CD14-positive monocyte (primary cell): Measurements from ENCODE around the gene COQ2. TPM values are rescaled to one million over a fixed set of nuclear protein-coding genes. Genes with fewer than 3 reads are reported as not detected.

ENCODE experiments used
- DNase-seq, 3 donors: peaks; one replicate each; pipeline ENCODE4 v3.0.0-alpha.2; 2011 to 2022
- H2AFZ ChIP-seq: 2 replicates; pipeline ENCODE4 v1.6.0; 2012; ENCODE audit warnings: mild to moderate bottlenecking, low read depth, low read length, inconsistent platforms; ENCODE audit not compliant: insufficient read depth, poor library complexity, severe bottlenecking
- H3K27ac ChIP-seq, 2 donors: 1 replicate in 1 of 2; 2 replicates in 1 of 2; pipeline ENCODE4 v1.5.1; 2012 to 2013; ENCODE audit warnings: low read length in 2 of 2, control low read depth in 1 of 2, inconsistent platforms in 1 of 2, low read depth in 1 of 2, mild to moderate bottlenecking in 1 of 2
- H3K27me3 ChIP-seq, 2 donors: one replicate each; pipeline versions ENCODE4 v1.6.0 to v1.6.1; 2011 to 2013; ENCODE audit warnings: low read length in 2 of 2; ENCODE audit not compliant: control insufficient read depth in 2 of 2, insufficient read depth in 2 of 2
- H3K36me3 ChIP-seq, 2 donors: replicated peaks in 1 of 2; 1 replicate in 1 of 2; 2 replicates in 1 of 2; pipeline versions ENCODE4 v1.5.1 to v1.6.1; 2012 to 2013; ENCODE audit warnings: low read length in 2 of 2, control low read depth in 1 of 2, inconsistent platforms in 1 of 2, mild to moderate bottlenecking in 1 of 2; ENCODE audit not compliant: insufficient read depth in 2 of 2, control insufficient read depth in 1 of 2
- H3K4me1 ChIP-seq, 2 donors: 1 replicate in 1 of 2; 2 replicates in 1 of 2; pipeline versions ENCODE4 v1.5.1 to v1.6.1; 2012 to 2013; ENCODE audit warnings: low read length in 2 of 2, control low read depth in 1 of 2, inconsistent platforms in 1 of 2, mild to moderate bottlenecking in 1 of 2, moderate library complexity in 1 of 2; ENCODE audit not compliant: insufficient read depth in 2 of 2, control insufficient read depth in 1 of 2
- H3K4me2 ChIP-seq: replicated peaks from 2 replicates; pipeline ENCODE3; 2012; ENCODE audit warnings: low read length, moderate library complexity, mild to moderate bottlenecking; ENCODE audit not compliant: poor library complexity, severe bottlenecking; ENCODE audit errors: extremely low read depth
- H3K4me3 ChIP-seq, 3 experiments: fragments of 200-600 bp in 1 of 3; sonication (generic) in 1 of 3; replicated peaks in 1 of 3; 1 replicate in 2 of 3; 2 replicates in 1 of 3; pipeline ENCODE4 v1.5.1; 2011 to 2013; ENCODE audit warnings: low read length in 3 of 3, mild to moderate bottlenecking in 3 of 3, control low read depth in 2 of 3, low read depth in 2 of 3, inconsistent platforms in 1 of 3, moderate library complexity in 1 of 3
- H3K79me2 ChIP-seq: 2 replicates; pipeline ENCODE4 v1.6.0; 2012; ENCODE audit warnings: mild to moderate bottlenecking, control low read depth, inconsistent platforms, low read length, moderate library complexity; ENCODE audit not compliant: insufficient read depth
- H3K9ac ChIP-seq: 2 replicates; pipeline ENCODE4 v1.6.0; 2017; ENCODE audit warnings: low read length, mild to moderate bottlenecking; ENCODE audit not compliant: insufficient read depth, poor library complexity, severe bottlenecking
- H3K9me3 ChIP-seq, 2 donors: replicated peaks in 1 of 2; 1 replicate in 1 of 2; 2 replicates in 1 of 2; pipeline versions ENCODE4 v1.5.1 to v1.6.1; 2012 to 2013; ENCODE audit warnings: low read length in 2 of 2, control low read depth in 1 of 2; ENCODE audit not compliant: control insufficient read depth in 1 of 2, insufficient read depth in 1 of 2
- H4K20me1 ChIP-seq: 2 replicates; pipeline ENCODE4 v1.6.0; 2012; ENCODE audit warnings: mild to moderate bottlenecking, low read length, control low read depth, moderate library complexity; ENCODE audit not compliant: insufficient read depth
- H3K27ac Mint-ChIP-seq, 7 donors: one replicate each; pipeline ENCODE4 v1.8.0; 2020; ENCODE audit warnings: mild to moderate bottlenecking in 7 of 7, mixed read lengths in 7 of 7, moderate library complexity in 6 of 7, inconsistent platforms in 2 of 7
- H3K27me3 Mint-ChIP-seq, 3 donors: one replicate each; pipeline ENCODE4 v1.8.0; 2021 to 2022; ENCODE audit warnings: low read depth in 3 of 3, mild to moderate bottlenecking in 3 of 3, mixed read lengths in 3 of 3, moderate library complexity in 3 of 3, inconsistent platforms in 1 of 3
- H3K36me3 Mint-ChIP-seq, 2 donors: one replicate each; pipeline ENCODE4 v1.8.0; 2020; ENCODE audit warnings: mixed read lengths in 2 of 2, inconsistent platforms in 1 of 2, mild to moderate bottlenecking in 1 of 2
- H3K4me1 Mint-ChIP-seq: one replicate; pipeline ENCODE4 v1.8.0; 2020; ENCODE audit warnings: mild to moderate bottlenecking, mixed read lengths
- H3K4me3 Mint-ChIP-seq, 2 donors: one replicate each; pipeline ENCODE4 v1.8.0; 2020; ENCODE audit warnings: mild to moderate bottlenecking in 2 of 2, mixed read lengths in 2 of 2, moderate library complexity in 1 of 2
- H3K9me3 Mint-ChIP-seq, 7 donors: one replicate each; pipeline ENCODE4 v1.8.0; 2020 to 2022; ENCODE audit warnings: mixed read lengths in 7 of 7, mild to moderate bottlenecking in 6 of 7, moderate library complexity in 6 of 7, inconsistent platforms in 2 of 7
- CTCF ChIP-seq: fragments of 200-600 bp; IDR thresholded peaks from one replicate; pipeline ENCODE4 v1.8.0; 2022; ENCODE audit warnings: antibody characterized with exemption, mild to moderate bottlenecking
- WGBS: methylation state at CpG from one replicate; pipeline ENCODE4 v1.1.5; 2013; ENCODE audit warnings: missing lambda C conversion rate; ENCODE audit not compliant: insufficient coverage; 5-methylcytosine and 5-hydroxymethylcytosine counted together
- intact Hi-C, 2 donors: fragments of 100-400 bp; cut with micrococcal nuclease; formaldehyde crosslinking; loops; one replicate each; pipeline versions ENCODE4 v1.15.0 to v1.15.1; 2023
- polyA plus RNA-seq, 3 donors: library from polyadenylated mRNA; depleted of rRNA in 1 of 3; unstranded in 2 of 3; stranded (reverse) in 1 of 3; fragments of 300-500 nt in 2 of 3; fragments of >200 nt in 1 of 3; fragmentation: Illumina TruSeq in 2 of 3; gene quantifications; 1 replicate in 2 of 3; 2 replicates in 1 of 3; pipeline ENCODE4 v1.2.3, GENCODE V29; 2012 to 2021

The COQ2 gene
- polyA plus RNA-seq, 3 donors: 14.7 to 48.6 (median 40.7) TPM

- peaks cover 14% of the 10 kb centered on the region for H3K4me1 Mint-ChIP-seq
- peaks cover 71 to 92% of the 10 kb centered on the region in 2 donors for H3K36me3 ChIP-seq
- no peak for TF ChIP-seq CTCF
- no peaks in the 10 kb centered on the region for H3K27me3 Mint-ChIP-seq
- no peaks in the 10 kb centered on the region for H3K9me3 Mint-ChIP-seq
- peak; percentile 19 to 50 (median 34) for DNase-seq
- no peaks in the 10 kb centered on the region for H3K9me3 ChIP-seq
- H3K4me3 Mint-ChIP-seq: no peak overlapping the region
- H3K4me2 ChIP-seq: no peak overlapping the region
- peak overlapping the region in 1 of 2 donors; percentile 51 for H3K27ac ChIP-seq
- intact Hi-C loops: no loop called here
- no peaks in the 10 kb centered on the region for H3K27me3 ChIP-seq
- peaks cover 10 to 15% of the 10 kb centered on the region in 2 donors for H3K4me1 ChIP-seq
- H4K20me1 ChIP-seq: no peaks in the 10 kb centered on the region
- H3K79me2 ChIP-seq: no peaks in the 10 kb centered on the region
- 44% methylated on average over 1 of the region's 7 CpGs for WGBS
- peak overlapping the region in 5 of 7 donors; percentile 8 to 61 (median 21) for H3K27ac Mint-ChIP-seq
- H3K4me3 ChIP-seq: no peak overlapping the region
- H2AFZ ChIP-seq: no peak overlapping the region
- H3K36me3 Mint-ChIP-seq: peaks cover 65 to 90% of the 10 kb centered on the region in 2 donors
- no peak overlapping the region for H3K9ac ChIP-seq
These were observed 17.3 kb downstream of the COQ2 start for GRCh38 chr4:83267121-83267829.

- no peak overlapping the region for H2AFZ ChIP-seq
- H3K4me3 ChIP-seq: no peak overlapping the region
- no peaks in the 10 kb centered on the region for H3K9me3 ChIP-seq
- no peaks in the 10 kb centered on the region for H3K9me3 Mint-ChIP-seq
- no peaks in the 10 kb centered on the region for H3K79me2 ChIP-seq
- TF ChIP-seq CTCF: peak; percentile 7
- peak in 2 of 3 donors; percentile 32 to 43 for DNase-seq
- H3K36me3 Mint-ChIP-seq: peaks cover 66 to 91% of the 10 kb centered on the region in 2 donors
- H3K36me3 ChIP-seq: peaks cover 71 to 94% of the 10 kb centered on the region in 2 donors
- WGBS: no CpG with 5 or more reads among the region's 1 CpG
- intact Hi-C loops: no loop called here
- H3K27ac ChIP-seq: no peak overlapping the region
- no peak overlapping the region for H3K4me3 Mint-ChIP-seq
- peaks cover 10 to 15% of the 10 kb centered on the region in 2 donors for H3K4me1 ChIP-seq
- no peak overlapping the region for H3K27ac Mint-ChIP-seq
- H3K4me1 Mint-ChIP-seq: peaks cover 14% of the 10 kb centered on the region
- no peaks in the 10 kb centered on the region for H3K27me3 Mint-ChIP-seq
- H4K20me1 ChIP-seq: no peaks in the 10 kb centered on the region
- no peaks in the 10 kb centered on the region for H3K27me3 ChIP-seq
- H3K4me2 ChIP-seq: no peak overlapping the region
- H3K9ac ChIP-seq: no peak overlapping the region
These were observed 17.9 kb downstream of the COQ2 start for GRCh38 chr4:83266689-83267088.
